PC-3 (cell line): ENCODE measurements around the gene DDX19B. TPM values are rescaled to one million over a fixed set of nuclear protein-coding genes. Genes with fewer than 3 reads are reported as not detected.
"Not testable (repeated sequence)": the region's sequence is repeated elsewhere in the genome, so short reads cannot be mapped to it uniquely, and the experiment has no call there.

Experiments used
- ATAC-seq: fragments of 200-7000 bp; cut with Tn5 transposase; 2 replicates; pipeline ENCODE4 v1.9.1; 2020; ENCODE audit warnings: mild to moderate bottlenecking, moderate library complexity
- BruUV-seq: library from RNA; stranded (reverse); fragments of 400-500 nt; replicated peaks from 2 replicates; lab custom pipeline; 2021; lab: Mats Ljungman, UMichigan
- CTCF ChIA-PET: fragments of 300-600 bp; sonication (Branson Sonifier 250); formaldehyde crosslinking; loops from one replicate; lab custom pipeline; 2022; ENCODE audit warnings: antibody characterized with exemption; lab: Charles Lee
- POLR2A ChIA-PET: fragments of 300-600 bp; sonication (Branson Sonifier 250); formaldehyde crosslinking; loops from one replicate; lab custom pipeline; 2022; ENCODE audit warnings: antibody characterized with exemption; ENCODE audit not compliant: unreplicated experiment; lab: Charles Lee
- DNase-seq: peaks from one replicate; pipeline ENCODE4 v3.0.0-alpha.2; 2015
- H2AFZ ChIP-seq: fragments of 300-600 bp; sonication (generic); 2 replicates; pipeline ENCODE4 v1.6.0; 2016; ENCODE audit warnings: antibody characterized with exemption, low read length
- H3F3A ChIP-seq: fragments of 300-600 bp; sonication (generic); one replicate; pipeline ENCODE4 v1.6.0; 2017; ENCODE audit warnings: antibody characterized with exemption, low read length, control low read depth, mild to moderate bottlenecking; ENCODE audit not compliant: unreplicated experiment
- H3K27ac ChIP-seq: fragments of 300-600 bp; sonication (generic); 2 replicates; pipeline ENCODE4 v1.5.1; 2016; ENCODE audit warnings: mild to moderate bottlenecking, low read length
- H3K27me3 ChIP-seq: fragments of 300-600 bp; sonication (generic); 2 replicates; pipeline ENCODE4 v1.6.1; 2016; ENCODE audit warnings: low read length, mixed read lengths
- H3K36me3 ChIP-seq: fragments of 300-600 bp; sonication (generic); 2 replicates; pipeline ENCODE4 v1.6.1; 2016; ENCODE audit warnings: low read depth, mixed run types, low read length, mixed read lengths
- H3K4me1 ChIP-seq: fragments of 300-600 bp; sonication (generic); 2 replicates; pipeline ENCODE4 v1.5.1; 2016; ENCODE audit warnings: low read length; ENCODE audit not compliant: insufficient read depth
- H3K4me2 ChIP-seq: fragments of 300-600 bp; sonication (generic); 2 replicates; pipeline ENCODE4 v1.6.0; 2016; ENCODE audit warnings: low read length
- H3K4me3 ChIP-seq: fragments of 300-600 bp; sonication (generic); 2 replicates; pipeline ENCODE4 v1.5.1; 2016; ENCODE audit warnings: mild to moderate bottlenecking, low read length, mixed read lengths
- H3K79me2 ChIP-seq: fragments of 300-600 bp; sonication (generic); 2 replicates; pipeline ENCODE4 v1.6.1; 2017; ENCODE audit warnings: low read length, mixed read lengths
- H3K9ac ChIP-seq: fragments of 300-600 bp; sonication (generic); 2 replicates; pipeline ENCODE4 v1.6.0; 2016; ENCODE audit warnings: mild to moderate bottlenecking, low read length
- H3K9me2 ChIP-seq: fragments of 300-600 bp; sonication (generic); replicated peaks from 2 replicates; pipeline ENCODE4 v1.6.1; 2016; ENCODE audit warnings: mixed run types, low read length, mixed read lengths
- H3K9me3 ChIP-seq: fragments of 300-600 bp; sonication (generic); 2 replicates; pipeline ENCODE4 v1.6.1; 2016; ENCODE audit warnings: low read length, mixed read lengths
- H4K20me1 ChIP-seq: fragments of 300-600 bp; sonication (generic); 2 replicates; pipeline ENCODE4 v1.6.1; 2016; ENCODE audit warnings: low read length, mixed read lengths
- CTCF ChIP-seq: fragments of 300-600 bp; sonication (generic); conservative IDR thresholded peaks from 2 replicates; pipeline ENCODE4 v1.5.1; 2017; ENCODE audit warnings: antibody characterized with exemption, low read depth, mild to moderate bottlenecking, low read length
- EZH2 ChIP-seq: fragments of 300-600 bp; sonication (generic); IDR thresholded peaks from one replicate; pipeline ENCODE4 v1.6.1; 2017; ENCODE audit warnings: antibody characterized with exemption, mild to moderate bottlenecking, low read length; ENCODE audit not compliant: unreplicated experiment
- EZH2phosphoT487 ChIP-seq: fragments of 300-600 bp; sonication (generic); IDR thresholded peaks from 2 replicates; pipeline ENCODE4 v1.6.1; 2018; ENCODE audit warnings: mild to moderate bottlenecking, antibody characterized with exemption, low read length, borderline replicate concordance
- intact Hi-C: fragments of 100-400 bp; cut with micrococcal nuclease; formaldehyde crosslinking; loops from 2 replicates; pipeline ENCODE4 v1.9.0; 2023
- total RNA-seq: library from RNA; depleted of rRNA; stranded (reverse); fragments of >200 nt; gene quantifications from 2 replicates; pipeline ENCODE4 v1.2.3, GENCODE V29; 2014

The DDX19B gene
- total RNA-seq, 1 experiment from 2014 or later, result 21.5 TPM

GRCh38 chr16:70289229-70290094 lies 9.5 kb upstream of the DDX19B start, which contains the start of gene AARS1:
AARS1 (minus strand) TSS chr16:70289506; CDS start chr16:70282763, 6,743 bp downstream.
- Histone ChIP-seq H3K9me3 (no peaks in the 10 kb centered on the region), H3K4me2 (peak within 1 kb of the TSS; percentile 92), H3K27me3 (no peaks in the 10 kb centered on the region), H3K27ac (peak within 1 kb of the TSS; percentile 76), H3K9me2 (no peaks in the 10 kb centered on the region), H3K4me3 (peak within 1 kb of the TSS; percentile 96), H3F3A (no peaks in the 10 kb centered on the region), H3K36me3 (no peaks in the 10 kb centered on the region), H3K9ac (peak within 1 kb of the TSS; percentile 99), H3K4me1 (peaks cover 4% of the 10 kb centered on the region; the same call in 1 of the 2 replicates), H3K79me2 (peaks cover 44% of the 10 kb centered on the region), H2AFZ (peak within 1 kb of the TSS; percentile 94), H4K20me1 (no peaks in the 10 kb centered on the region)
- ChIA-PET POLR2A (interaction anchor here (0.6 to 1.1 kb wide), 3 partner anchors 10 to 954 kb away, joined by 3 read pairs; no protein-coding TSS in a partner anchor), CTCF (interaction anchor here (0.6 kb wide), 1 partner anchor 365 kb away, joined by 3 read pairs; no protein-coding TSS in a partner anchor)
- intact Hi-C loops, result no loop called here
- BruUV-seq, result TSS peak; percentile 94
- DNase-seq (peak; percentile 98), ATAC-seq (peak; percentile 98)
- TF ChIP-seq EZH2phosphoT487, result no peak
- TF ChIP-seq CTCF, result no peak
- no peak for TF ChIP-seq EZH2

- Histone ChIP-seq H3K27ac (no peak overlapping the region), H3K27me3 (no peaks in the 10 kb centered on the region), H4K20me1 (no peaks in the 10 kb centered on the region), H3K36me3 (no peaks in the 10 kb centered on the region), H3F3A (no peaks in the 10 kb centered on the region), H3K4me3 (no peak overlapping the region), H3K9me2 (no peaks in the 10 kb centered on the region), H2AFZ (no peak overlapping the region), H3K4me1 (peaks cover 4% of the 10 kb centered on the region; the same call in 1 of the 2 replicates), H3K4me2 (no peak overlapping the region), H3K9me3 (no peaks in the 10 kb centered on the region), H3K9ac (no peak overlapping the region), H3K79me2 (peaks cover 29% of the 10 kb centered on the region)
- intact Hi-C loops, result no loop called here
- BruUV-seq, result no TSS peak
- CTCF ChIA-PET, result no interaction called here
- no peak for ATAC-seq
- DNase-seq, result no peak
- TF ChIP-seq CTCF, result no peak
- no peak for TF ChIP-seq EZH2
- no peak for TF ChIP-seq EZH2phosphoT487
- POLR2A ChIA-PET, result no interaction called here
Measured at GRCh38 chr16:70290949-70291519, 8.0 kb upstream of the DDX19B start.

- POLR2A ChIA-PET, H3K36me3 ChIP-seq, H3K27me3 ChIP-seq, H3K27ac ChIP-seq, H3F3A ChIP-seq, H3K9me2 ChIP-seq, H2AFZ ChIP-seq, ATAC-seq, H3K4me3 ChIP-seq, H3K4me2 ChIP-seq, BruUV-seq, H4K20me1 ChIP-seq, H3K4me1 ChIP-seq, DNase-seq, intact Hi-C loops, H3K9me3 ChIP-seq, H3K9ac ChIP-seq, CTCF ChIA-PET: not testable (repeated sequence)
- peaks cover 22% of the 10 kb centered on the region for H3K79me2 ChIP-seq
Measured at GRCh38 chr16:70292148-70292547, 6.8 kb upstream of the DDX19B start.
